ENCODE results near the gene PPP6R3. TPM values are rescaled to one million over a fixed set of nuclear protein-coding genes. Genes with fewer than 3 reads are reported as not detected.

PPP6R3 gene
- total RNA-seq, 1 donor = 232 TPM

DNA sequence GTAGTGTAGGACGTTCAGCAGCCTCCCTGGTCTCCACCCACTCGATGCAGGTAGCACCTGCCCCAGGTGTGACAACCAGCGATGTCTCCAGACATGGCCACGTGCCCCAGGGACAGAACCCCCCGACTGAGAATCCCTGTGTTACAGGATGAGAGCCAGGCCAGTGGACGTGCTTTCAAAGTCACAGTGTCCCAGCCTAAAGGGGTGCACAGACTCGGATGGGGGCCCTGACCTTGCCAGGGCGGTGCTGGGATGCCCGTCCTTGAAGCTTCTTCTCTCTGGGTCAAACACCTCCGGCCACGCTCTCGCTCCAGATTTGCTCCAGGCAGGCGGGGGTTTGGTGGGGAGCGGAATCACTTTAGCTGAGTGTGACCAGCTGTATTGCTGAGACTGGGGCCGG is 200.5 kb downstream of the PPP6R3 start:
- Histone ChIP-seq H3K27me3 (ENCODE audit: insufficient read depth, low read length) (no peaks in the 10 kb centered on the region), H3K4me3 (ENCODE audit: low read length) (no peak overlapping the region), H3K4me1 (ENCODE audit: insufficient read depth, low read length) (no peaks in the 10 kb centered on the region), H3K9me3 (ENCODE audit: low read depth, low read length) (no peaks in the 10 kb centered on the region)

DNA sequence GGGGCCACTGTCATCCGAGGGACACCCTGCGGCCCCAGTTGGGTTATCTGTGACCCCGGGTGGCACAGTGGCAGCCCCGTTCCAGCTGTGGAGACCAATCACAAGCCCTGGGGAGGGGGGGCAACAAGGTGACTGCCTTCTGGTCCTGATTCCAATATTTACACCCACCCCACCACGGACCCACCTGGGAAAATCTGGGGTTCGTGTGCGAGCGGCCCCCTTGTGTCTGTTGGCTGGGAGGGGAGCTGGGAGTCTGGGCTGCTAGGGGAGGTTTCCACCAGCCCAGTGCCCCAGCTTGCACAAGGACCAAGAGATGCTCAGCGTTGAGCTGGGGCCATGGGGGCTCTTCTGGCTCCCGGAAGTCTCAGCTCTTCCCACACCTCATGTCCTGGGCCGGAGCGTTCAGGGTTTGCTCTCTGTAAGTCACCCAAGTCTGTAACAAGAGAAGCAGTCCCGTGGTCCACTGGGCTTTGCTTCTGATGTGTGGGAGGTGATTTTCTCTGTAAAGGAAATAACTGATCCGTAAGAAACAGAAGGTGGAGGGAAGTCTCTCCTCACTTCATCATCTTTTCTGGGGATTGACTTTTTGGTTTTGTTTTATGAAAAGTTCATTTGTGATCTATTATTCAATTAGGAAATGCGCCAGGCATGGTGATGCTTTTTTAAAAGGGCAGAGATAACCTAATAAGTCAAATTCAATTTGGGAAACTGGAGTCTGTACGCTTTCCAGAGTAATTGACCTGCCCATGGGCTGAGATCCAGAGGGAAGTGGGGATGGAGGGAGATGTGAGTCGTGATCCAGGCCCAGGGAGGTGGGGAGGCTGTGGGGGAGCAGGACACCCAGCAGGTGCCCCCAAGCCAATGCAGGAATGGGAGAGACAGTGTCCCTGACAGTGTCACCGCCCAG is 201.4 kb downstream of the PPP6R3 start:
- no peak overlapping the region for H3K4me3 ChIP-seq (ENCODE audit: low read length)
- H3K27me3 ChIP-seq (ENCODE audit: insufficient read depth, low read length) = no peaks in the 10 kb centered on the region
- H3K4me1 ChIP-seq (ENCODE audit: insufficient read depth, low read length) = no peaks in the 10 kb centered on the region
- no peaks in the 10 kb centered on the region for H3K9me3 ChIP-seq (ENCODE audit: low read depth, low read length)

DNA sequence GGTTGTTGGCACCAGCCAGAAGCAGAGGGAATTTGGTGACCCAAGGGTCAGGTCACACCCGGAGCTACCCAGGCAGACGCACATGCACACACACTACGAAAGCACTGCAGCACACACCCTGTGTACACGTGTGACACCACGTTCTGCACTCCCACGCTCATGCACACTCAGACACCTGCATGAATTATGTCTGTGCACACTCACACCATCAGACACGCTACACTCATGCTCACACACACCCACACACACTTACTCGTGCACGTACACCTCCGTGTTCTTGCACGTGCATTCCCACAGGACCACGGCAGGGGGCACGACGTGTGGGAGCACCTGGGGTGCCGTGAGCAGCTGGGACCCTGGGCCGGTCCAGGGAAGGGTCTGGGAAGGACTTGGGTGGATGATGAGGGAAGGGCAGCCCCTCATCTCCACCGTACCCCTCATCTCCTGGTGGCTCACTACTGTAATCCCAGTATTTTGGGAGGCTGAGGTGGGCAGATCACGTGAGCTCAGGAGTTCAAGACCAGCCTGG is 203.0 kb downstream of the PPP6R3 start:
- Histone ChIP-seq H3K4me1 (ENCODE audit: insufficient read depth, low read length) (no peaks in the 10 kb centered on the region), H3K27me3 (ENCODE audit: insufficient read depth, low read length) (no peaks in the 10 kb centered on the region), H3K9me3 (ENCODE audit: low read depth, low read length) (no peaks in the 10 kb centered on the region), H3K4me3 (ENCODE audit: low read length) (no peak overlapping the region)

DNA sequence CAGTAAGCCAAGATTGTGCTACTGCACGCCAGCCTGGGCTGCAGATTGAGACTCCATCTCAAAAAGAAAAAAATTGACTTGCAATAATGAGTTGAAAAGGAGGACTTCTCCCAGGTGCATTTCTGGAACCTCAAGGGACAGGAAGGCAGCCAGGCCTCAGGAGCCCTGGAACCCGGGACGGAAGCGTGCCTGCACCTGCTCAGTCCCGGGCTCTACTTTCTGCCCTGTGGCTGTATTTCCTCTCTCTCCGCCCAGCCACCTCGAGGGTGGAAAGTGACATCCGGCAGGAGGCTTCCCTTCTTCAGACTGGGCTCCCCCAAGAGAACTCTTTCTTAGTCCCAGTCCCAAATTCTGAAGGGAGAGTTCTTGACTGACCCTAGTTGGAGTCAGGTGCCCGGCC is 203.6 kb downstream of the PPP6R3 start:
- Histone ChIP-seq H3K27me3 (ENCODE audit: insufficient read depth, low read length) (no peaks in the 10 kb centered on the region), H3K4me3 (ENCODE audit: low read length) (no peak overlapping the region), H3K9me3 (ENCODE audit: low read depth, low read length) (no peaks in the 10 kb centered on the region), H3K4me1 (ENCODE audit: insufficient read depth, low read length) (no peaks in the 10 kb centered on the region)

DNA sequence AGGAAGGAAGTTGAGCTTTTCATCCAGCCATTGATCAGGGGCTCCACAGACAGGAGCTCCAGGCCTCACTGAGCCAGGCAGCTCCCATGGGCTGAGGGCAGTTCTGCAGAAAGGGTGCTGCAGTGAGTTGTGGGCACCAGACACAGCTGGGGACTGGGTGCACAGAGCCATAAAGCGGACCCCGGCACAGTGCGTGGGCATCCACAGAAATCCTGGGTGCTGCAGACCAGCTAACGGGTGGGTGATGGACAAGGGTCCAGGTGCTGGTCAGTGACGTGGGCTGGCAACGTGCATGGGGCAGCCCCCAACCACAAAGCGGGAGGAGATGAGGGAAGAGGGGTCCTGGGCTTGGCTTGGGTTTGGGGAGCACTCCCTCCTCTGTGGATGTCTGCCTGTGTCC is 204.4 kb downstream of the PPP6R3 start:
- Histone ChIP-seq H3K4me1 (ENCODE audit: insufficient read depth, low read length) (no peaks in the 10 kb centered on the region), H3K27me3 (ENCODE audit: insufficient read depth, low read length) (no peaks in the 10 kb centered on the region), H3K4me3 (ENCODE audit: low read length) (no peak overlapping the region), H3K9me3 (ENCODE audit: low read depth, low read length) (no peaks in the 10 kb centered on the region)

Other genes starting within 250 kb of the PPP6R3 start
- gene KMT5B, start 247.5 kb upstream of the PPP6R3 start, total RNA-seq = 20.0 TPM
- 4.4 TPM for gene C11orf24, start 188.8 kb upstream of the PPP6R3 start, total RNA-seq
- gene LRP5, start 148.2 kb upstream of the PPP6R3 start, total RNA-seq = 0.42 TPM
- gene GAL, start 223.8 kb downstream of the PPP6R3 start, total RNA-seq = not detected